ENCODE data around the gene MAGEB1. TPM values are rescaled to one million over a fixed set of nuclear protein-coding genes. Genes with fewer than 3 reads are reported as not detected.

MAGEB1 gene
- polyA plus RNA-seq, 3 donors: not detected

DNA sequence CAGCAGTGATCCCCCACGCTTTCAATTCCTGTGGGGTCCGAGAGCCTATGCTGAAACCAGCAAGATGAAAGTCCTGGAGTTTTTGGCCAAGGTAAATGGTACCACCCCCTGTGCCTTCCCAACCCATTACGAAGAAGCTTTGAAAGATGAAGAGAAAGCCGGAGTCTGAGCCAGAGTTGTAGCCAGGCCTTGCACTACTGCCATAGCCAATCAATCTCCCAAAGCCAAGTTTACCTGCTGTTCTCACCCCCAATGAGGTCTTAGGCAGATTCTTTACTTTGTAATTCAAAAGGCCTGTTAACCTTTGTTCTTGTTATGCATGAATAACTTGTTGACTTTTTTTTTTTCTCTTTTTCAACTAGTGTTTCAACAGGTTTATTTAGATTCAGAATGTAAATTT lies 27.6 kb upstream of the MAGEB1 start:
- Mint-ChIP-seq H3K4me3 (no peak overlapping the region), H3K4me1 (no peaks in the 10 kb centered on the region), H3K36me3 (no peaks in the 10 kb centered on the region), H3K27me3 (ENCODE audit: low read depth in 3 of 3) (peaks cover 0 to 6% (median 3%) of the 10 kb centered on the region in 3 donors), H3K9me3 (peaks cover 0 to 21% (median 3%) of the 10 kb centered on the region in 7 donors), H3K27ac (no peak overlapping the region)
- Histone ChIP-seq H3K4me3 (replicated peaks in 1 of 3; ENCODE audit: low read depth in 2 of 3, low read length in 3 of 3) (no peak overlapping the region), H2AFZ (ENCODE audit: insufficient read depth, low read depth, low read length, poor library complexity, severe bottlenecking) (no peak overlapping the region), H3K36me3 (replicated peaks in 1 of 2; ENCODE audit: control insufficient read depth in 1 of 2, insufficient read depth in 2 of 2, low read length in 2 of 2) (no peaks in the 10 kb centered on the region), H3K9me3 (replicated peaks in 1 of 2; ENCODE audit: control insufficient read depth in 1 of 2, insufficient read depth in 1 of 2, low read length in 2 of 2) (peaks cover 0 to 5% of the 10 kb centered on the region in 2 donors), H3K9ac (ENCODE audit: insufficient read depth, low read length, poor library complexity, severe bottlenecking) (no peak overlapping the region), H3K79me2 (ENCODE audit: insufficient read depth, low read length) (no peaks in the 10 kb centered on the region), H3K27ac (ENCODE audit: low read depth in 1 of 2, low read length in 2 of 2) (no peak overlapping the region), H3K4me1 (ENCODE audit: control insufficient read depth in 1 of 2, insufficient read depth in 2 of 2, low read length in 2 of 2) (no peaks in the 10 kb centered on the region), H4K20me1 (ENCODE audit: insufficient read depth, low read length) (no peaks in the 10 kb centered on the region), H3K27me3 (ENCODE audit: control insufficient read depth in 2 of 2, insufficient read depth in 2 of 2, low read length in 2 of 2) (no peaks in the 10 kb centered on the region), H3K4me2 (replicated peaks; ENCODE audit: extremely low read depth, low read length, poor library complexity, severe bottlenecking) (no peak overlapping the region)
- no CpG with 5 or more reads among the region's 4 CpGs for WGBS (ENCODE audit: insufficient coverage)
- TF ChIP-seq, protein P1, sequence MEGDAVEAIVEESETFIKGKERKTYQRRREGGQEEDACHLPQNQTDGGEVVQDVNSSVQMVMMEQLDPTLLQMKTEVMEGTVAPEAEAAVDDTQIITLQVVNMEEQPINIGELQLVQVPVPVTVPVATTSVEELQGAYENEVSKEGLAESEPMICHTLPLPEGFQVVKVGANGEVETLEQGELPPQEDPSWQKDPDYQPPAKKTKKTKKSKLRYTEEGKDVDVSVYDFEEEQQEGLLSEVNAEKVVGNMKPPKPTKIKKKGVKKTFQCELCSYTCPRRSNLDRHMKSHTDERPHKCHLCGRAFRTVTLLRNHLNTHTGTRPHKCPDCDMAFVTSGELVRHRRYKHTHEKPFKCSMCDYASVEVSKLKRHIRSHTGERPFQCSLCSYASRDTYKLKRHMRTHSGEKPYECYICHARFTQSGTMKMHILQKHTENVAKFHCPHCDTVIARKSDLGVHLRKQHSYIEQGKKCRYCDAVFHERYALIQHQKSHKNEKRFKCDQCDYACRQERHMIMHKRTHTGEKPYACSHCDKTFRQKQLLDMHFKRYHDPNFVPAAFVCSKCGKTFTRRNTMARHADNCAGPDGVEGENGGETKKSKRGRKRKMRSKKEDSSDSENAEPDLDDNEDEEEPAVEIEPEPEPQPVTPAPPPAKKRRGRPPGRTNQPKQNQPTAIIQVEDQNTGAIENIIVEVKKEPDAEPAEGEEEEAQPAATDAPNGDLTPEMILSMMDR (IDR thresholded peaks at IDR 0.05): no peak
- intact Hi-C loops (cut with micrococcal nuclease): no loop called here
- DNase-seq: no peak

DNA sequence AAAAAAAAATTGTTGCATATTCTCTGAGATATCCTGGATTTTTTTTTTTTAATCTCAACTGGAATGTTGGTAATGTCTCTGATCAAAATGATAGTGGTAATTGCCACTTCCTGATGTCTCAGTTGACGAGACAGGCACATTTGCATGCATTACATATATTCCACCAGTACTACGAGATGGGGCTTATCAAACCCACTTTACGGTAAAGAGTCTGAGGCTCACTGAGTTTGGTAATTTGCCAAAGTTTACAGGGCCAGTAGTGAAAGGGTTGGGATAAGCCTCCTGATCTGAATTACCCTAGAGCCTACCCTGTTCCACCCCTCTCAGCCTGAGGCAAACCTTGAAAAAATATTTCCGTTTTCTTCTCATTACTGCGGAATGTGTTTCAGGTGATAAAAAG lies 26.3 kb upstream of the MAGEB1 start:
- Mint-ChIP-seq H3K4me1 (no peaks in the 10 kb centered on the region), H3K36me3 (no peaks in the 10 kb centered on the region), H3K27me3 (ENCODE audit: low read depth in 3 of 3) (peaks cover 0 to 3% (median 2%) of the 10 kb centered on the region in 3 donors), H3K4me3 (no peak overlapping the region), H3K27ac (no peak overlapping the region), H3K9me3 (peaks cover 0 to 12% (median 3%) of the 10 kb centered on the region in 7 donors)
- H4K20me1 ChIP-seq (ENCODE audit: insufficient read depth, low read length): no peaks in the 10 kb centered on the region
- no peaks in the 10 kb centered on the region for H3K4me1 ChIP-seq (ENCODE audit: control insufficient read depth in 1 of 2, insufficient read depth in 2 of 2, low read length in 2 of 2)
- no CpG with 5 or more reads among the region's 5 CpGs for WGBS (ENCODE audit: insufficient coverage)
- no peak for DNase-seq
- no peak overlapping the region for H3K27ac ChIP-seq (ENCODE audit: low read depth in 1 of 2, low read length in 2 of 2)
- no peaks in the 10 kb centered on the region for H3K36me3 ChIP-seq (replicated peaks in 1 of 2; ENCODE audit: control insufficient read depth in 1 of 2, insufficient read depth in 2 of 2, low read length in 2 of 2)
- intact Hi-C loops (cut with micrococcal nuclease): no loop called here
- no peak overlapping the region for H3K4me3 ChIP-seq (replicated peaks in 1 of 3; ENCODE audit: low read depth in 2 of 3, low read length in 3 of 3)
- no peak overlapping the region for H2AFZ ChIP-seq (ENCODE audit: insufficient read depth, low read depth, low read length, poor library complexity, severe bottlenecking)
- TF ChIP-seq, protein P1 (IDR thresholded peaks at IDR 0.05): no peak
- no peak overlapping the region for H3K4me2 ChIP-seq (replicated peaks; ENCODE audit: extremely low read depth, low read length, poor library complexity, severe bottlenecking)
- H3K9me3 ChIP-seq (replicated peaks in 1 of 2; ENCODE audit: control insufficient read depth in 1 of 2, insufficient read depth in 1 of 2, low read length in 2 of 2): peaks cover 0 to 5% of the 10 kb centered on the region in 2 donors
- no peak overlapping the region for H3K9ac ChIP-seq (ENCODE audit: insufficient read depth, low read length, poor library complexity, severe bottlenecking)
- no peaks in the 10 kb centered on the region for H3K79me2 ChIP-seq (ENCODE audit: insufficient read depth, low read length)
- no peaks in the 10 kb centered on the region for H3K27me3 ChIP-seq (ENCODE audit: control insufficient read depth in 2 of 2, insufficient read depth in 2 of 2, low read length in 2 of 2)

Measured in CD14-positive monocyte (primary cell).